ENCODE data around the gene LYSET. TPM values are rescaled to one million over a fixed set of nuclear protein-coding genes. Genes with fewer than 3 reads are reported as not detected.

The LYSET gene
- total and polyA plus RNA-seq, 9 of the 15 experiments (the other 6 are each of a cell fraction or from before 2014, with no cell fraction given): 7.6 to 36.6 (median 15.9) TPM

DNA sequence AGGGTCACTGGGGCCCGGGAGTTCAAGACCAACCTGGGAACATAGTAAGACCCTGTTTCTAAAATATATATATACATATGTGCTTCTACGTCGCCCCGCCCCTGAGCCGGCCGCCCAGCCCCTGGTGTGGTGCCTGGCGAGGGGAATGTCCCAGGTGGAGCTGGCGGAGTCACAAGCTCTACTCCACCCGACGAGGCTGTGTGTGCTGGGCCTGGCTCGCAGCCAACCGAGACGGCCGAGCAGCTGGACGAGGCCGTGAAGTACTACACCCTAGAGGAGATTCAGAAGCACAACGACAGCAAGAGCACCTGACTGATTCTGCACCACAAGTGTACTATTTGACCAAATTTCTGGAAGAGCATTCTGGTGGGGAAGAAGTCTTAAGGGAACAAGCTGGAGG, 47.3 kb upstream of the LYSET start (continued):
- TF ChIP-seq, protein P1, sequence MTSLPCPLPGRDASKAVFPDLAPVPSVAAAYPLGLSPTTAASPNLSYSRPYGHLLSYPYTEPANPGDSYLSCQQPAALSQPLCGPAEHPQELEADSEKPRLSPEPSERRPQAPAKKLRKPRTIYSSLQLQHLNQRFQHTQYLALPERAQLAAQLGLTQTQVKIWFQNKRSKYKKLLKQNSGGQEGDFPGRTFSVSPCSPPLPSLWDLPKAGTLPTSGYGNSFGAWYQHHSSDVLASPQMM (CRISPR knock-in tag; IDR thresholded peaks at IDR 0.05): no peak
- no peak for TF ChIP-seq TBL1XR1 (IDR thresholded peaks at IDR 0.05; ENCODE audit: low read length in 2 of 2)
- no peak for TF ChIP-seq ATF1 (CRISPR knock-in tag; IDR thresholded peaks at IDR 0.05)
- 0 out of 2 replicates have a peak, but pooled peaks have one; percentile 29 for TF ChIP-seq ATF1 (tag; IDR thresholded peaks at IDR 0.05)
- TF ChIP-seq ZNF224 (CRISPR knock-in tag; IDR thresholded peaks at IDR 0.05): no peak
- no peak for TF ChIP-seq SIX5 (IDR thresholded peaks at IDR 0.05; ENCODE audit: borderline replicate concordance in 1 of 2, insufficient read depth in 1 of 2, low read depth in 1 of 2, low read length in 2 of 2)
- TF ChIP-seq, protein P2, sequence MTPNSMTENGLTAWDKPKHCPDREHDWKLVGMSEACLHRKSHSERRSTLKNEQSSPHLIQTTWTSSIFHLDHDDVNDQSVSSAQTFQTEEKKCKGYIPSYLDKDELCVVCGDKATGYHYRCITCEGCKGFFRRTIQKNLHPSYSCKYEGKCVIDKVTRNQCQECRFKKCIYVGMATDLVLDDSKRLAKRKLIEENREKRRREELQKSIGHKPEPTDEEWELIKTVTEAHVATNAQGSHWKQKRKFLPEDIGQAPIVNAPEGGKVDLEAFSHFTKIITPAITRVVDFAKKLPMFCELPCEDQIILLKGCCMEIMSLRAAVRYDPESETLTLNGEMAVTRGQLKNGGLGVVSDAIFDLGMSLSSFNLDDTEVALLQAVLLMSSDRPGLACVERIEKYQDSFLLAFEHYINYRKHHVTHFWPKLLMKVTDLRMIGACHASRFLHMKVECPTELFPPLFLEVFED (CRISPR knock-in tag; conservative IDR thresholded peaks at IDR 0.05): no peak
- peak in 1 of 2 experiments; percentile 52; a peak in 2 of 4 replicates for TF ChIP-seq RAD21 (CRISPR knock-in tag; conservative IDR thresholded peaks at IDR 0.05 in 1 of 2, IDR thresholded peaks at IDR 0.05 in 1 of 2)
- TF ChIP-seq, protein P3, sequence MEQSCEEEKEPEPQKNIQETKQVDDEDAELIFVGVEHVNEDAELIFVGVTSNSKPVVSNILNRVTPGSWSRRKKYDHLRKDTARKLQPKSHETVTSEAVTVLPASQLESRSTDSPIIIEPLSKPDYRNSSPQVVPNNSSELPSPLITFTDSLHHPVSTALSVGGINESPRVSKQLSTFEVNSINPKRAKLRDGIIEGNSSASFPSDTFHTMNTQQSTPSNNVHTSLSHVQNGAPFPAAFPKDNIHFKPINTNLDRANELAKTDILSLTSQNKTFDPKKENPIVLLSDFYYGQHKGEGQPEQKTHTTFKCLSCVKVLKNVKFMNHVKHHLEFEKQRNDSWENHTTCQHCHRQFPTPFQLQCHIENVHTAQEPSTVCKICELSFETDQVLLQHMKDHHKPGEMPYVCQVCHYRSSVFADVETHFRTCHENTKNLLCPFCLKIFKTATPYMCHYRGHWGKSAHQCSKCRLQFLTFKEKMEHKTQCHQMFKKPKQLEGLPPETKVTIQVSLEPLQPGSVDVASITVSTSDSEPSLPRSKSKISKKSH (CRISPR knock-in tag; IDR thresholded peaks at IDR 0.05): no peak
- no peak for TF ChIP-seq ZNF668 (CRISPR knock-in tag; IDR thresholded peaks at IDR 0.05)
- TF ChIP-seq, protein P4, sequence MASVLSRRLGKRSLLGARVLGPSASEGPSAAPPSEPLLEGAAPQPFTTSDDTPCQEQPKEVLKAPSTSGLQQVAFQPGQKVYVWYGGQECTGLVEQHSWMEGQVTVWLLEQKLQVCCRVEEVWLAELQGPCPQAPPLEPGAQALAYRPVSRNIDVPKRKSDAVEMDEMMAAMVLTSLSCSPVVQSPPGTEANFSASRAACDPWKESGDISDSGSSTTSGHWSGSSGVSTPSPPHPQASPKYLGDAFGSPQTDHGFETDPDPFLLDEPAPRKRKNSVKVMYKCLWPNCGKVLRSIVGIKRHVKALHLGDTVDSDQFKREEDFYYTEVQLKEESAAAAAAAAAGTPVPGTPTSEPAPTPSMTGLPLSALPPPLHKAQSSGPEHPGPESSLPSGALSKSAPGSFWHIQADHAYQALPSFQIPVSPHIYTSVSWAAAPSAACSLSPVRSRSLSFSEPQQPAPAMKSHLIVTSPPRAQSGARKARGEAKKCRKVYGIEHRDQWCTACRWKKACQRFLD (CRISPR knock-in tag; IDR thresholded peaks at IDR 0.05): no peak
- TF ChIP-seq, protein P5, sequence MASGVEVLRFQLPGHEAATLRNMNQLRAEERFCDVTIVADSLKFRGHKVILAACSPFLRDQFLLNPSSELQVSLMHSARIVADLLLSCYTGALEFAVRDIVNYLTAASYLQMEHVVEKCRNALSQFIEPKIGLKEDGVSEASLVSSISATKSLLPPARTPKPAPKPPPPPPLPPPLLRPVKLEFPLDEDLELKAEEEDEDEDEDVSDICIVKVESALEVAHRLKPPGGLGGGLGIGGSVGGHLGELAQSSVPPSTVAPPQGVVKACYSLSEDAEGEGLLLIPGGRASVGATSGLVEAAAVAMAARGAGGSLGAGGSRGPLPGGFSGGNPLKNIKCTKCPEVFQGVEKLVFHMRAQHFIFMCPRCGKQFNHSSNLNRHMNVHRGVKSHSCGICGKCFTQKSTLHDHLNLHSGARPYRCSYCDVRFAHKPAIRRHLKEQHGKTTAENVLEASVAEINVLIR (CRISPR knock-in tag; IDR thresholded peaks at IDR 0.05): no peak
- TF ChIP-seq, protein P6, sequence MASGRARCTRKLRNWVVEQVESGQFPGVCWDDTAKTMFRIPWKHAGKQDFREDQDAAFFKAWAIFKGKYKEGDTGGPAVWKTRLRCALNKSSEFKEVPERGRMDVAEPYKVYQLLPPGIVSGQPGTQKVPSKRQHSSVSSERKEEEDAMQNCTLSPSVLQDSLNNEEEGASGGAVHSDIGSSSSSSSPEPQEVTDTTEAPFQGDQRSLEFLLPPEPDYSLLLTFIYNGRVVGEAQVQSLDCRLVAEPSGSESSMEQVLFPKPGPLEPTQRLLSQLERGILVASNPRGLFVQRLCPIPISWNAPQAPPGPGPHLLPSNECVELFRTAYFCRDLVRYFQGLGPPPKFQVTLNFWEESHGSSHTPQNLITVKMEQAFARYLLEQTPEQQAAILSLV (tag; IDR thresholded peaks at IDR 0.05): no peak
- TF ChIP-seq, protein P7, sequence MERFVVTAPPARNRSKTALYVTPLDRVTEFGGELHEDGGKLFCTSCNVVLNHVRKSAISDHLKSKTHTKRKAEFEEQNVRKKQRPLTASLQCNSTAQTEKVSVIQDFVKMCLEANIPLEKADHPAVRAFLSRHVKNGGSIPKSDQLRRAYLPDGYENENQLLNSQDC (CRISPR knock-in tag; IDR thresholded peaks at IDR 0.05): no peak
- TF ChIP-seq ZSCAN29 (IDR thresholded peaks at IDR 0.05): no peak
- TF ChIP-seq SREBF2 (CRISPR knock-in tag; IDR thresholded peaks at IDR 0.05): no peak
- TF ChIP-seq, protein P8, sequence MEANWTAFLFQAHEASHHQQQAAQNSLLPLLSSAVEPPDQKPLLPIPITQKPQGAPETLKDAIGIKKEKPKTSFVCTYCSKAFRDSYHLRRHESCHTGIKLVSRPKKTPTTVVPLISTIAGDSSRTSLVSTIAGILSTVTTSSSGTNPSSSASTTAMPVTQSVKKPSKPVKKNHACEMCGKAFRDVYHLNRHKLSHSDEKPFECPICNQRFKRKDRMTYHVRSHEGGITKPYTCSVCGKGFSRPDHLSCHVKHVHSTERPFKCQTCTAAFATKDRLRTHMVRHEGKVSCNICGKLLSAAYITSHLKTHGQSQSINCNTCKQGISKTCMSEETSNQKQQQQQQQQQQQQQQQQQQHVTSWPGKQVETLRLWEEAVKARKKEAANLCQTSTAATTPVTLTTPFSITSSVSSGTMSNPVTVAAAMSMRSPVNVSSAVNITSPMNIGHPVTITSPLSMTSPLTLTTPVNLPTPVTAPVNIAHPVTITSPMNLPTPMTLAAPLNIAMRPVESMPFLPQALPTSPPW (CRISPR knock-in tag; IDR thresholded peaks at IDR 0.05): no peak
- no peak for TF ChIP-seq U2AF1 (optimal IDR thresholded peaks at IDR 0.05; ENCODE audit: low read depth, low read length)
- TF ChIP-seq ZNF140 (CRISPR knock-in tag; IDR thresholded peaks at IDR 0.05): no peak

Data from K562 (cell line).